D341Med (cell line): ENCODE data around the gene LOC101059915.
A peak's percentile ranks its signal among the peaks of the same experiment; 100 is the strongest.

ENCODE experiments used
- DNase-seq: peaks from one replicate; pipeline ENCODE4 v3.0.0; 2012; ENCODE audit warnings: low spot score

Gene LOC101059915

DNA sequence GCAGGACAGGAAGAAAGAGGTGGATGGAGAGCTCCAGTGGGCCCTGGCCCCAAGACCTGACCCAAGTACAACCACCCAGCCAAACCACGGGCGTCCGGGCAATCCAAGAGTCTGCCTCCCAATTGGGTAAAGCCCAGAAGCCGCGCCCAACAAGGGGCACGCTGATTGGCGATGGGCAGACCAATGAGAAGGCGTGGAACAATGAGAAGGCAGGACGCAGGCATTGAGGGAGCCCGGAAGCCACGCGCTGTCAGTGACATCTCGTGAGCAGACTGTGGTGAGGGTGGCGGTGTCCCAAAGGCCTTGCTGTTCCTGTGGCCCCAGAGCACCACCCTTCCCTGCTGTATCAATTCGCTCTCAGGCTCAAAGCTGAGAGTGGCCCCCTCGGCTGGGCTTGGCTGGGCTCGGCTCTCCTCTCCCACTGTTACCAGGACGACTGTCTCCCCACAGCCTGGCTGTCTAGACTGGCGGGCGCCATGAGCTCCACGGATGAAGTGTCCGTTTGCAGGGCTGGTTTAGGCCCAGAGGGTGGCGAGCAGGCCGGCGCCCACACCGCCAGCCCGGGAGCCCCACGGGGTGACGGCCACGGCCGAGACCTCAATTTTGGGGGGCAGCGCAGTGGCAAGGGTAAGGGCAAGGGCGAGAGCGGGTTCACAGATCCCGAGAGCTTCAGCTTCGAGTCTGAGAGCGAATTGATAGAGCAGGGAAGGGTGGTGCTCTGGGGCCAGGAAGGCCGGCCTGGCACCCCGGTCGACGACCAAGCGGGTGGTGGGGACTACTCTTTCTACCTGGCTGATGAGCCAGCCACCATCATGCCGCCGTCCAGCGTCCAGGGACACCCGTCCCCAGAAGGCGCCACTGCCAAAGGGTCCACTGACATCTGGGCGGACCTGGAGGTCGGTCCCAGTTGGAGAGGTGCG is at the start of gene LOC101059915:
LOC101059915 (plus strand) TSS at position 219 of the 920 bp plus-strand sequence.
- no peak for DNase-seq

DNA sequence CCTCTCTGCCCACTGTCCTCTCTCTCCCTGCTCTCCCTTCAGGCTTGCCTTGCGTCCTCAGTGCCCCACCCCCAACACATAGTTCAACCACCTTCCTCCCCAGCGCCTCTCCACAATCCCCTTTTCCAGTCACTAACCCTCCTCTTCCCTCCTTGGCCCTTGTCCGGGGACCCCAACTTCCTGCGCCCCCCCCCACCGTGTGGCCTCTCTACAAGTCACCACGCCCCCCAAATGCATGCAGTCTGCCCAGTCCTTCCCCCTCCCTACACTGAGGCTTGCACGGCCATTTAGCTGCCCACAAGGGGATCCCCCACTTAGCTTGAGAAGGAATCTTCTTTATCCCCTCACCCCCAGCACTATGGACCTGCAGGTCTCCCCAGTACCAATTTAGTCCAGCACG is 49.6 kb upstream of the LOC101059915 start:
- no peak for DNase-seq

- no peak for DNase-seq
Measured at GRCh38 chrX:71618303-71618721, 49.0 kb upstream of the LOC101059915 start, which contains the start of gene CXCR3. CXCR3 (minus strand) TSS chrX:71618511; CDS start chrX:71618449, 62 bp downstream.

GRCh38 chrX:71618787-71619186 is 48.6 kb upstream of the LOC101059915 start:
- no peak for DNase-seq

DNA sequence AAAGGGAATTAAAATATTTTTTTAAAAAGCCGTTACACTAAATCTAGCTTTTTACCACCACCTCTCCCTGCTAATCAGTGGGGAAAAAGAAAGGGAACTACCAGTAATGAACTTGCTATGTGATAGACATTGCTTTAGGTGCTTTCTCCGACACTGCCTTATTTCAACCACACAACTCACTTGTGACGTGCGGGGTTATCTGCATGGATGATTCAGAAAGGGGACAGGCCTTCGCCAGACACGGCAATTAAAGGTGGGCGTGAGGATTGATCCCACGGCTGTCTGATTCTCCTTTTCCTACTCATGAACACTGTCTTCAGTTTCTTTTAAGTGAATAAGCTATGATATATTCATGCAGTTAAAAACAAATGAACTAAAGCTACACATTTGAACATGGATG is 48.2 kb upstream of the LOC101059915 start:
- no peak for DNase-seq

DNA sequence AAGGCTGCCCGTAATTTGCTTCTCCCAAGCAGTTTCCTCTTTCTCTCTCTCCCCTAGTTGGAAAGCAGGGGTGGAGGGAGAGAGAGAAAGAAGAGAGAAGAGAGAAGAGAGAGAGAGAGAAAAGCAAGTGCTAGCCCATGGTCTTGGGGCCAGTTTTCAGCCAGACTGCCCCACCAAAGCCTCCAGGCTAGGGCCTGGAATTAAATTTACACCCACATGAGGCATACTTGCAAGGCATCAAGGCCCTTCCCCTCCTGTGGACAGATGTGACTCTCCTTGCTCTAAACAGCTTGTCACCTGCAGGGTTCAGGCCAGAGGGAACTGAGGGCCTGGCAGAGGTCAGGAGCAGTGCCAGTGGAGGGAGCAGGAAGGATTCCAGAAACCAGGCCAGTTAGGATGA is 47.4 kb upstream of the LOC101059915 start:
- no peak for DNase-seq

DNA sequence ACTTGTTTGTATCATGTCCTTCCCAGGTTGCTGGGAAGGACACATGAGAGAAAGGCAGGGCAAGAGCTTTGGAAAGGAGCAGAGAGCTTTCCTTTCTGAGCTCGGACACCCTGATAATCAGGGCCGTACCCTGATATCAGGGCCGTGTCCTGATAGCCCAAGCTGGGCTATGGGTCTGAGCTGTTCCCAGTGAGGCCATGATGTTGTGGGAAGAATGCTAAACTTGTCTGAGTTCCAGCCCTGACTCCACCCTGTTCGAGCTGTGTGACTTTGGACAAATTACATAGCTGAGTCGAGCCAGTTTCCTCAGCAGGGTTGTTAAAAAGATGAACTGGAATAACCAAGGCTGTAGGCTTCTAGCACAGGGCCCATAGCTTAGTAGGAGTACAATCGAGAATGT is 45.7 kb upstream of the LOC101059915 start:
- DNase-seq: no peak

DNA sequence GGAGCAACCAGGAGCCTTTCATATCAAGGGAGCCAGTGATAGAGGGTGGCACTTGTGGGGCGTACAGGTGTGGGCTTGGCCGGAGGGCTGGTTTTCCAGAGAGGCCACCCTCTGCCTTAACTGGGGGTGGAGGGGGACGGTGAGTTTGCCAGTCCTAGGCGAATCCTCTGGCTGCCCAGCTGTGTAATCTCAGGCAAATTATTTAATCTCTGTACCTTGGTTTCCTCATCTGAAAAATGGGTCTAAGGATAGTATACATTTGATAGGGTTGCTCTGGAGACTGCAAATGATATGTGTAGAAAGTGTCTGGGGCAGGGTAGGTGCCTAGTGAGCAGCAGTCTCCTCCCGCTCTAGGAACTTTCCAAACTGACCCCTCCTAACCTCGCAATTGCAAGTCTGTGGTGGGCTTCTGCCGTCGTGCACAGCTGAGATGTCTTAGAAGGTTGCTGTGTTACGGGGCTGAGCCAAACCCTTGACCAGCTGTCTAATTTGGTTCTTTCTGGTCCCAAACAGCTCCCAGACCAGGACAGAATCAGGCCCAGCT is 45.2 kb upstream of the LOC101059915 start:
- no peak for DNase-seq

GRCh38 chrX:71622576-71623450 is 44.5 kb upstream of the LOC101059915 start:
- DNase-seq: peak; percentile 44

GRCh38 chrX:71623714-71624113 is 43.6 kb upstream of the LOC101059915 start:
- DNase-seq: no peak

- DNase-seq: no peak
Measured at GRCh38 chrX:71625471-71625870, 41.9 kb upstream of the LOC101059915 start.

DNA sequence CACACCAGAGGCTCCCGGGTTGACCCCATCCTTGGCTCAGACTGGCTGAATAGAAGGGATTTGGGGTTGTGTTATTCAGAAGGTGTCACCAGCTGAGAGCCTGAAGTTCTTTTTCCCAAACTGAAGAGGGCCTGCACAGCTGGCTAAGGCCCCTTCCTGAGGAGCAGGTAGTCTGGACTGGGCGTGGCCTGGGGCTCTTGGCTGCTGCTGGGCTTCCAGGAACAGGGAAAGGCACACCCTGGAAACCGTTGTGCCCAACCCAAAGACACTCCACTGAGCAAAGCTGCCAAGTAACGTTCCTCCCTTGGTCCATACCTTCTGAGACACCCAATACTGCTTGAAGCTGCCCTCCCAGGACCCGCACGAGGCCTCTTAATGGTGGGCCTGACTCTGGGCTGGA is 40.8 kb upstream of the LOC101059915 start:
- DNase-seq: no peak

DNA sequence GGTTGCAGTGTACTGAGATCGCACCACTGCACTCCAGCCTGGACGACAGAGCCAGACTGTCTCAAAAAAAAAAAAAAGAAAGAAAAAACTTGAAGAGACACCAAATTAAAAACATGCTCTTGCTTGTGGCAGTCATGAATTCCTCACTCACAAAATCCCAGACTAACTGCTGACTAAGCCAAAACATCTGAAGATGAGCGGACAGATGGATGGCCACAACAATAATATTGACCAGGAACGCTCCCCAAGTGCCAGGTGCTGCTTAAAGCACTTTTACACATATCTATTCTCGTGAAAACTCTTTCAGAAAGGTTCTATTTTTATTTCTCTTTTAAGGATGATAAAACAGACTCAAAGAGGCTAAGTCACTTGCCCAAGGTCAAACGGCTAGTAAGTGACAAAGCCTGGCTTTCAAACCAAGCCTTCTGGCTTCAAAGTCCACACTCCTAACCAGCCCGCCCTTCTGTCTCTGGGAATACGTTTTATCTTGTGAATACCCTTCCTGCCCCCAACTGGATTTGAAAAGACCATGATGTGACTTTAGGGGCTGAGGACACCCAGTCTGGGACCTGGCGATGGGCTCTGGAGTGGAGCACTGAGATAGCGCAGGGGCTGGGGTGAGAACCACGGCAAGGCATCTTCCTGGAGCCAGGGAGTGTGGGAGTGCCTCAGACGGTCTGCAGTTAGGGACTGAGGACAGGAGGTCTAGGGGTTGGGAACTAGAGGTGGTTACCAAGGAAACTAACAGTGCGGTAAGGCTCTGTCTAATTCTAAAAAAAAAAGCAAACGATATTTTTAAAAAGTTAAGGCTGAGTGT is 39.5 kb upstream of the LOC101059915 start:
- DNase-seq: no peak

- no peak for DNase-seq
Measured at GRCh38 chrX:71629467-71629866, 37.9 kb upstream of the LOC101059915 start.

GRCh38 chrX:71632923-71633657 is 34.3 kb upstream of the LOC101059915 start:
- no peak for DNase-seq

- no peak for DNase-seq
Measured at GRCh38 chrX:71634366-71634765, 33.0 kb upstream of the LOC101059915 start.

DNA sequence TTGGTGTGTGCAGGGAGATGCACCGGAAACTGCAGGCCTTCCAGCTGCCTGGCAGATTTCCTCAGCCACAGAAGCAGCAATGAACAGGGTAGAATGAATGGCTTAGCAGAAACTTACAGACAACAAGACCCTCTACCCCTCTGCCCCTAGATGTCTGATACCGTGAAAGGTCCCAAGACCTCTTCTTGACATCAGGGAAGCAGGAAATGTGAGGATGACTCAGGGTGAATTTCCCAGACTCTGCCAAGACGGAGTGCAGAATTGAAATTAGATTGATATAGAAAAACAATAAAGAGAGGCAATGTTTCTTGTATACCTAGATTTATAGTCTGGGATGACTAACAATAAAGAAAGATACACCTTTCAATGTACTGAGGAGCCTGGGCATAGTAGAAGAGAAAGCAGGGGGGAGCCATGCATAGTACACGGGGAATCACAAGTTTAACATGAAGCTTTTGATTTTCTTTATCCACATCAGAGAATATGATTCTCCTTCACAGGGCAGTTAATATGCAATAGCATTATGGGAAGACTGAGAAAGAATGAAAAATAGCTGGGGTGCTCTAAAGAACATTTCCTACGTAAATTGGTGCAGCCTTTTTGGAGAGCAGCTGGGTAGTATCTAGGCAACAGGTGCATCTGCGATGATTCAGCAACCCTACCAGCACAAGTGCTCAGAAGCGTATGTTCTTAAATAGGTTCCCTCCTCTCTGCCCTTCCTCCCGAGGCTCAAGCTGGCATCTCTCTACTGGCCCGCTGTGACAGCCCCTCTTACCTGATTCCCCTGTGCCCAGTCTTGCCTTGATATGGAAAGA is 30.7 kb upstream of the LOC101059915 start:
- DNase-seq: no peak

GRCh38 chrX:71637253-71637618 is 30.1 kb upstream of the LOC101059915 start:
- DNase-seq: no peak

DNA sequence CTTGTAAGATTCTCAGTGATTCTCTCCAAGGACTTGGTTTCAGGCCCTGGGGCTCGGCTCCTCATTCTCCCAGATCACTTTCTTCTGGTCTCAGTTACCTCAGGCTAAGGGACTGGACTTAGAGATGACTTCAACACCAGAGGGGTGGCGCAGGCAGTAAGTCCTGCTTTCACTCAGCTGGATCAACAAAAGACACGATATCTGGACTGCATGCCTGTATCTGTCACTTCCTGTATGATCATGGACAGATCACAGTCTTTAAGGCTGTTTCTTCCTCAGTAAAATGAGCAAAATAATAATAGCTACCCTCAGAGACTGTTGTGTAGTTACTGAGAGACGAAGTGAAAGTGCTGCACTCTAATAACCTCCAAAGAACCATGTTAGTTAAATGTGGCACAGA is 29.5 kb upstream of the LOC101059915 start:
- DNase-seq: no peak

DNA sequence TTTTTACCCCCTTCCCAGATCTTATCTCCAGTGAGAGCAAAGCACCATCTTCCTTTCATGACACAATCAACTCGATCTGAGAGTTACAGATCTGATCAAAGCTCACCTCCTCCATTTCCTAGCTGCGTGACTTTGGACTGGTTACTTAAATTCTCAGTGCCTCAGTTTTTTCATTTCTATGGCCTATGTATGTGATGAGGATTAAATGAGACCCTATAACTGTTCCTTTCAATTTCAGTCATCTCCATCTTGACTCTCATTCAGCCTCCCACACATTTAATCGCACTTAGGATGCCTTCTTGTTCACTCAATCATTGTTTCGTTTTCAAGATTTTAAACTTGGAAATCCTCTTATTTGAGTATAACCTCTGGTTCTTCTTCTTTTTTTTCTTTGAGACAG is 28.9 kb upstream of the LOC101059915 start:
- no peak for DNase-seq
